DND-41 (cell line): ENCODE measurements around the gene SHROOM3.

Experiments used
- CTCF ChIP-seq: IDR thresholded peaks from 2 replicates; pipeline ENCODE4 v1.5.1; 2012; ENCODE audit warnings: borderline replicate concordance, low read length, moderate library complexity, mild to moderate bottlenecking; ENCODE audit not compliant: poor library complexity, severe bottlenecking; ENCODE audit errors: extremely low read depth
- EZH2 ChIP-seq: IDR thresholded peaks from 3 replicates; pipeline ENCODE4 v1.6.1; 2012; ENCODE audit warnings: borderline replicate concordance, low read depth, mild to moderate bottlenecking, moderate library complexity, low read length, inconsistent platforms; ENCODE audit not compliant: severe bottlenecking

- TF ChIP-seq CTCF (no peak), EZH2 (no peak)
Observed at GRCh38 chr4:76790377-76790776, 355.3 kb downstream of the SHROOM3 start.
